HS-27A (cell line): Measurements from ENCODE around the gene GSAP.

Experiments used
- DNase-seq: peaks from one replicate; pipeline ENCODE4 v3.0.0-alpha.2; 2012; ENCODE audit warnings: low read depth, missing footprints

Gene GSAP

GRCh38 chr7:77281780-77282478 lies 134.2 kb downstream of the GSAP start:
- DNase-seq: no peak

GRCh38 chr7:77276120-77276519 lies 140.0 kb downstream of the GSAP start:
- DNase-seq: no peak

GRCh38 chr7:77275663-77276062 lies 140.5 kb downstream of the GSAP start:
- DNase-seq: peak; percentile 30

DNA sequence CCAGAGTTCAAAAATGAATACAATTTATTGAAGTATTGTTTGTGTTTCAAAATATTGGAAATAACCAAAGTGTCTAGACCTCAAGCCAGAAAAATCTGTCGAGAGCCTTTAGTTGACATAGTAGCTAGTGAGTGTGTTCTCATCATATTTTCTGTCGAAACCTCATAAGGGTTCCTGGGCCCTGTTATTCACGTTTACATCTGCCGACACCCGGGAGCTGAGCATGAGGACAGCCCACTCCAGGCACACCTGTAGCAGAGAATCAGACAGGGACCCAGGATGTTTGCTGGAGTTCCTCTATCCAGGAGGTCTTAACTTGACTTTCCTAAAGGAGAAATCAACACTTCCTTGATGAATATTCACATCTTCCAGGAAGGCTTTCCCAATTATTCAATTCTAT lies 144.4 kb downstream of the GSAP start:
- DNase-seq: no peak

DNA sequence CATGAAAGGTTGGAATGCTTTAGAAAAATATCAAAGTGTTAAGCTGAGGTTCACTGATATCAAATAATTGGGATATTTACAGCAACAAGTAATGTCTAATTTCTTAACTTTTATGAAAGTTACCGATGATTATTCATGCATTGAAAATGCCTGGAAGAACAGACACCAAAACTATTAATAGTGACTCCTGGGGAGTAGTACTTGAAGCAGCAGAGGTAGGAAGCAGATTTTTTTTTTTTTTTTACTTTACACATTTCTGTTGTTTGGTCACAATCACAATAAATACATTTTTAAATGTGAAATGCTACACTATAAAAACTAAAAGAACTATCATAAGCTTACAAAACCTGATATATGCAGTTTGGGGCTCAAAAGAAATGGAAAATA lies 146.1 kb downstream of the GSAP start:
- DNase-seq: no peak

- DNase-seq: no peak
These were observed 146.6 kb downstream of the GSAP start for GRCh38 chr7:77269360-77270093.

GRCh38 chr7:77266291-77266794 lies 149.8 kb downstream of the GSAP start:
- no peak for DNase-seq

DNA sequence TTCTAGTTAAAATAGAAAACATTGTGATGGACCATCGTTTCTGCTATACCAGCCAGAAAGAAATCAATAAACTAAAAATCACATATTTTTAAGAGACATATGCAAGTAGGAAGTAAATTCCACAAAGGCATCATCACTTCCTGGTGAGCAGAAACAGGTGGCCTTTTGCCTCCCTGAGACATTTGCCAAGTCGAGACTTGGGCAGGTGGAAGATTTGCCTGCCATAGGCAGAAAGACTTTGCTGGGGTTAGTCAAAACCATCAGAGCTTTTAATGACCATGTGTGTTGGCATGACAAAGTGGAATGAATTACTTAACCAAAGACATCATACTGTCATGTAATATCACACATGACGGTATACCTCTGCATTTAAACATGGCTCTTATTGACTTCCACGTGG lies 150.5 kb downstream of the GSAP start:
- no peak for DNase-seq

GRCh38 chr7:77262316-77262715 lies 153.8 kb downstream of the GSAP start:
- DNase-seq: no peak
